HG03196 (cell line): ENCODE results near the gene OPRD1.

Source experiments
- ATAC-seq: cut with Tn5 transposase; IDR thresholded peaks from one replicate; pipeline ENCODE4 v1.9.1; 2021; ENCODE audit not compliant: unreplicated experiment

OPRD1 gene

GRCh38 chr1:28882009-28882628 lies 70.1 kb downstream of the OPRD1 start:
- no peak for ATAC-seq

- ATAC-seq: no peak
Observed at GRCh38 chr1:28883242-28883616, 71.3 kb downstream of the OPRD1 start.

GRCh38 chr1:28885472-28885877 lies 73.5 kb downstream of the OPRD1 start:
- ATAC-seq: no peak

- no peak for ATAC-seq
Observed at GRCh38 chr1:28885977-28886730, 74.2 kb downstream of the OPRD1 start.

- ATAC-seq: peak; percentile 43
Observed at GRCh38 chr1:28886731-28887418, 74.9 kb downstream of the OPRD1 start.

- ATAC-seq: no peak
Observed at GRCh38 chr1:28887419-28887834, 75.5 kb downstream of the OPRD1 start.

- no peak for ATAC-seq
Observed at GRCh38 chr1:28887835-28888682, 76.1 kb downstream of the OPRD1 start.

GRCh38 chr1:28888915-28889314 lies 76.9 kb downstream of the OPRD1 start:
- no peak for ATAC-seq

GRCh38 chr1:28889357-28889756 lies 77.4 kb downstream of the OPRD1 start:
- no peak for ATAC-seq

GRCh38 chr1:28890435-28890834 lies 78.5 kb downstream of the OPRD1 start:
- no peak for ATAC-seq

- no peak for ATAC-seq
Observed at GRCh38 chr1:28890836-28891235, 78.9 kb downstream of the OPRD1 start.

GRCh38 chr1:28891256-28891655 lies 79.3 kb downstream of the OPRD1 start:
- ATAC-seq: no peak

- no peak for ATAC-seq
Observed at GRCh38 chr1:28893403-28894102, 81.6 kb downstream of the OPRD1 start.

- no peak for ATAC-seq
Observed at GRCh38 chr1:28894785-28895184, 82.8 kb downstream of the OPRD1 start.

GRCh38 chr1:28895896-28896608 lies 84.1 kb downstream of the OPRD1 start:
- no peak for ATAC-seq

- no peak for ATAC-seq
Observed at GRCh38 chr1:28896609-28896986, 84.6 kb downstream of the OPRD1 start.

GRCh38 chr1:28897789-28898188 lies 85.8 kb downstream of the OPRD1 start:
- ATAC-seq: no peak

- ATAC-seq: no peak
Observed at GRCh38 chr1:28898405-28898881, 86.5 kb downstream of the OPRD1 start.

GRCh38 chr1:28899267-28899666 lies 87.3 kb downstream of the OPRD1 start:
- no peak for ATAC-seq

GRCh38 chr1:28900562-28900961 lies 88.6 kb downstream of the OPRD1 start:
- no peak for ATAC-seq
